Measurements from ENCODE around the gene APBA3. TPM values are rescaled to one million over a fixed set of nuclear protein-coding genes. Genes with fewer than 3 reads are reported as not detected.
A peak's percentile ranks its signal among the peaks of the same experiment; 100 is the strongest.
"Not testable (repeated sequence)": the region's sequence is repeated elsewhere in the genome, so short reads cannot be mapped to it uniquely, and the experiment has no call there.

The APBA3 gene
- polyA plus RNA-seq, 3 donors: 19.9 to 23.9 (median 20.4) TPM

DNA sequence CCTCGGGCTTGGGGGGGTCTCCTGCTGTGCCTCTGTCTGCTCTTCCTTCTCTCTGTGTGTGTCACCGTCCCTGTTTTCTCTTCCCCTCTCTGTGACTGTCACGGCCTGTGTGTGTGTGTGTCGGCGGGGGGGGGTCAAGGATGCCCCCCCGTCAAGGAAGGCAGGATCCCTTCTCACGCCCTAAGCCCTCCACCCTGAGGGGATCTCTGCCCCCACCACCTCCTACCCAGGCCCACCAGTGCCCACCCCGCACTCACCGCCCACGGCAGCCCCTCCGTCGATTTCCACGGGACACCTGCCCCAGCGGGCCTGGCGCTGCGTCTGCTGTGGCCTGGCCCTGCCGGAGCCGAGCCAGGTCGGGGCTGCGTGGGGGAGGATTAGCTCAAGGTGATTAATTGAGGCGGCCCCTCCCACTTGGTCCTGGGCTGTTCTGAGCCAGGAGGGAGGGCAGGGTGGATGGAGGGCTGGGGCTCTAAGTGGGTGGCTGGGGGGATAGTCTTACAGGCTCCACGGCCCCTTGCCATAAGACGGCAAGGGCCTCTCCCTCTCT, 10.5 kb upstream of the APBA3 start, which contains the start of gene RAX2:
Gene RAX2 (minus strand): TSS at position 323 of the 550 bp plus-strand sequence. CDS start 486 bp downstream, outside the sequence.
- peak; percentile 61 for DNase-seq

DNA sequence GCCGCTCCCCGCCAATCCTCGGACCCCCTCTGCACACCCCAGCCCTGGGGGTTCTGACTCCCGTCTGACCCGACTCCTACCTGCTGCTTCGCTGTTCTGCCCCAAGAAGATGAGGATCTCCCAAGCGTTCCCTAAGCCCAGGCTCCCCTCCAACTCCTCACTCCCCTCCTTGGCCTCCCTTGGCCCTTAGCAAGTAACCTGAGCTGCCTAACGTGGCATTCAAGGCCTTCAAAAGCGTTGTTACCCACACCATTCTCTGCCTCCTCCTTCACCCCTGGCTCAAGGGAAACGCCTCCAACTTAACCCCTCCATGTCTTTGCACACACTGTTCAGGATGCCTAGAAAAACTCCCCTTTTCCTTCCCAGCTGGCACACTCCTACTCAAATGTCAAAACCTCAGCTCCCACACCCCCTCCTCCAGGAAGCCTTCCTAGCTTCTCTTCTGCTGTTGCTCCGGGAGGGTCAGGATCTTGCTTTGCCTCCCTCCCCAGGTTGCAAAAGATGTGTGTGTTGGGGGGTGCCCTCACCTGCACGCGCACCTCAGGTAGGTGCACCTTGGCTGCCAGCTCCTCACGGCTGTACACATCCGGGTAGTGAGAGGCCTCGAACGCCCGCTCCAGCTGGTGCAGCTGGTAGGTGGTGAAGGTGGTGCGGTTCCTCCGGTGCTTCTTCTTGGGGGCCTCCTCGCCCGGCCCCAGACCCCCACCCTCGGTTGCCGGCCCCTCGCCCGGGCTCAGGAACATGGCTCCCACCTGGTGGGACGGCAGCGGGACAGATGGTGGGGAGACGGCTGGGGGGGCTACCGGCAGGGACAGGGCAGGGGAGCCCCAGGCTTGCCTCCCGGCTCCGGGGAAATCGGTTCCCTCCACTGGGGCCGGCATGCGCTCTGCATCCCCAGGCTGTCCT, 9.8 kb upstream of the APBA3 start:
- DNase-seq: no peak

DNA sequence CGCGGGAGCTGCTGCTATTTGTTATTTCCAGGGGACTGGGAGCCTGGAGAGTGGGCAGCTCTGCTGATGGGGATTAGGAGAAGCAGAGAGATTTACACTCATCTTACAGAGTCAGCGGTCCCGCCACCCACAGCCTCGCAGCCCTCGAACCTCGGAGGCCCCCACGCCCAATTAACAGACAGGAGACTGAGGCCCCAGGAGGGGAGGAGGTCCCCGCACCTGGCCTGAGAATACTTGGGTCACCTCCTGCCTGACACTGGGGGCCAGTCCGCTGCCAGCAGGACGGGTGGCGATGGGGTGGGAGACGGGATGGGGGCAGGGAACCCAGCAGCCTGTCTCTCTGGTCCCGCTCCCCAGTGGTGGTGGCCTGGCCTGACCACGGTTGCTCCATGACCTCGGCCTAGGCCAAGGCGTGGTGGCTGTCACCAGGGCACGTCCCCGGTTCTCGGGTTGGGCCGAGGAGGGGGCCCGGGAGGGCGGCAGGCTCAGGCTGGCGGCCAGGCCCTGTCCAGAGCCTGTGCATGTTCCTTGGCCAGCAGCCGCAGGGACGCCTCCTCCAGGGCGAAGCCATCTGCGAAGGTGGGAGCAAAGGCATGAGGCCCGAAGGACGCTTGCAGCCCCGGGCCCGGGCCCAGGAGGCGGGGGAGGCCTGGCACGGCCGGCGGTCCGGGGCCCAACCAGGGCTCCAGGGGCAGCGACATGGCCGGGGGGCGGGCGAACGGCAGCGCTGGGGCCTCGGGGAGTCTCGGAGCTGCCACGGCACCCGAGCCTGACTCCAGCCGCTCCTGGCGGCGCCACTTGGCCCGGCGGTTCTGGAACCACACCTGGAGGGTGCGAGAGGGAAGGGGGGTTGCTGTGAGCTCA, 8.9 kb upstream of the APBA3 start:
- no peak for DNase-seq

DNA sequence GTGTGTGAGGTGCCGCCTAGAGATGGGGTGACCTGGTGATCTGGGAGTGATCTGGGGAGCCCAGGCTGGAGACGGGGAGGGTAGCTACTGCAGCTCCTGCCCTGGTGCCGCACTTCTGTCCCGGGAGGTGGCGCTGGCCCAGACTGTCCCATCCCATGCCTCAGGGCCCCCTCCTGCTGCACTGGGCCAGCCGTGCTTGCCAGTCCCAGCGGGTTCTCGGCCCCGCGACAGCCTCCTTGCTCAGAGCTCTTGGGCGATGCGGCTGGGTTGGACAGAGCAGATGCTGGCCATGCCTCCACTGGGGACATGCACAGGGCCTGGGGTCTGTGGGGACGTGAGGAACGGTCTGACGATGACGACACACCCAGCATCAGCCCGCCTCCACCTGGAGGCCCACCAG, 8.0 kb upstream of the APBA3 start:
- no peak for DNase-seq

DNA sequence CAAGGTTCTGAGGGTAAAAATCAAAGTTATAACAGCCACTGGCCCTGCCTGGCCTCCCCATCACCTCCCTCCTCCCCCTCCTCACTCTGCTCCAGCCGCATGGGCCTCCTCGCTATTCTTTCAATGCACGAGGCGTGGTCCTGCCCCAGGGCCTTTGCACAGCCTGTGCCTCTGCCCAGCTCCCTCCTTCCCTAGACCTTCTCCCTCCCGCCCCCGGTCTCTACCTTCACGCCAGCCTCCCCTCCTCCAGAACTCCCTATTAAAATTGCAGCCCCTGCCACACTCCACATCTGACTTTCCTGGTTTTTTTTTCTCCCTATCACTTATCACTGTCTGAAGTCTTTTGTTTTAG, 7.2 kb upstream of the APBA3 start:
- DNase-seq: no peak

DNA sequence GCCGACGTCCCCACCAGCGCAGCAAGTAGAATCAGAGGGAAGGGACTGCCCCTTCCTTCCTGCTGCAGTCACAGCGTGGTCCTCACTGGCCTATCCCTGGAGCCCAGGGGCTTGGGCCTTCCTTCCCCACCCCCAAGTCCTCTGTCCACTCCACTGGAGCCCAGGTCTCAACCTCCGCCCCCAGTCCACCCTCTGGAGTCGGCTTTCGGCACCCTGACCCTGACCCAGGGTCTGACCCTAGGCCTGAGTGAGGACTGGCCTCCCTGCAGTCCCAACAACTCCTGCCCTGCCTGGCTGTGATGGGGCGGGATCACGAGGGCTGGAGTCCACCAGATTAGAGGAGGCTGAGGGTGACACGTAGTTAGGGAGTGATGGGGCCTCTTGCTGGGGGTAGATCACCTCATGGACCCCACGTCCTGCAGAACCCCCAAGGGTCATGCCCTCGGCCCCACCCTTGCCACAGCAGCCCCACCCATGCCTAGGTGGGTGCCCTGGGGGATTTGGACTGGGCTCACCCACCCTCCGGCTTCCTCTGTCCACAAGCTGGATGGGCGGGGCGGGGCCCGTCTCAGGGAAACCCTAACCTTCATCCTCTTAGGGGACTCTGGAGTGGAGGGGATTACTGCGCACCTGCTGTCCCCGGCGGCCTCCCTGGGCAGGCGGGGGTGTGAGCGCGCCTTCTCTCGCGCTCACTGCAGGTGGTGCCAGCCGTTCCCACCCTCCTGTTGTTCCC, 6.7 kb upstream of the APBA3 start:
- no peak for DNase-seq

DNA sequence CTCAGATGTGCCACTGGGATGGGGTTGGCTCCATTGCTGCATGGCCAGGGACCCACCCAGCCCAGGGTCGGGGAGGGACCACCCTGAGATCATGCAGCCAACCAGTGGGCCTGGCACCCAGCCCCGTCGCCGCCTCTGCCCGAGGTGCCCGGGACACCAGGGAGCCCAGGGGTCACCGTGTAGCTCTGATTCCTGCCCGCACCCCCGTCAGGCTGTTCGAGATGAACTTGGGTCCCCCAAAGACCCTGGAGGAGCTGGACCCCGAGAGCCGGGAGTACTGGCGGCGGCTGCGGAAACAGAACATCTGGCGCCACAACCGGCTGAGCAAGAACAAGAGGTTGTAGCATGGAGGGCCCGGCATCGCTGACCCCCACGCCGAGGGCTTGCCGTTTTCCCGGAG, 5.6 kb upstream of the APBA3 start:
- no peak for DNase-seq

DNA sequence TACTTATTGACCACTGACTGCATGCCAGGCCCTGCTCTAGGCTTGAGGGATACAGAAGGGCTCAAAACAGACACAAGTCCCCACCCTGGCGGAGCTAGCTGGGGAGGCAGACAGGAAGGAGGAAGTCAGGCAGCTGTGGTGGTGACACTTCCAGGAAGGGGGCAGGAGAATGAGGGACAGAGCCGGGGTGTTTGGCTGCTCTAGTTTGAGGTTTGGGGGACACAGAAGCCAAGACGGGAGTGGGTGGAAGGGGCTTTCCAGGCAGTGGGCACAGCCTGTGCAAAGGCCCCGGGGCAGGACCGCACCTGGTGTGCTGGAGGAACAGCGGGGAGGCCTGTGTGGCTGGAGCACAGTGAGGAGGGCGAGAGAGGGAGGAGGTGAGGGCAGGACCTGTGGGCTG, 5.0 kb upstream of the APBA3 start:
- no peak for DNase-seq

DNA sequence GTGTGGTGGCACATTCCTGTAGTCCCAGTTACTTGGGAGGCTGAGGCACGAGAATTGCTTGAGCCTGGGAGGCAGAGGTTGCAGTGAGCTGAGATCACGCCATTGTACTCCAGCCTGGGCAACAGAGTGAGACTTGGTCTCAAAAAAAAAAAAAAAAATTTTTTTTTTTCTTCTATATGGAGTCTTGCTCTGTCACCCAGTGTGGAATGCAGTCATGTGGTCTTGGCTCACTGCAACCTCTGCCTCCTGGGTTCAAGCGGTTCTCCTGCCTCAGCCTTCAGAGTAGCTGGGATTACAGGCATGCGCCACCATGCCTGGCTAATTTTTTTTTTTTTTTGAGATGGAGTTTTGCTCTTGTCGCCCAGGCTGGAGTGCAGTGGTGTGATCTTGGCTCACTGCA, 4.3 kb upstream of the APBA3 start:
- not testable (repeated sequence) for DNase-seq

DNA sequence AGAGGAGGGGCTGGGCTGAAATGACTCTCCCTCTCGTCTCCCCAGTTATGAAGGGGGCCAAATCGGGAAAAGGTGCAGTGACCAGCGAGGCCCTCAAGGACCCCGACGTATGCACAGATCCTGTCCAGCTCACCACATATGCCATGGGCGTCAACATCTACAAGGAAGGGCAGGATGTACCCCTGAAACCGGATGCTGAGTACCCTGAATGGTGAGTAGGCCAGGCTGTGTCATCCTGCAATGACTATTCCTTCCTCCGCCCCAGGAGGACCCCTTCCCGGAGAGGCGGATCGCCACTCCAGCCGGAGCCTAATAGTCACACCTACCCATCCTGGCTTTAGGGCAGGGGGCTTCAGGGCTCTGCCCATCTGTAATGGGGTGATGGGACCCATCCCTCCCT, 3.6 kb upstream of the APBA3 start:
- DNase-seq: no peak

DNA sequence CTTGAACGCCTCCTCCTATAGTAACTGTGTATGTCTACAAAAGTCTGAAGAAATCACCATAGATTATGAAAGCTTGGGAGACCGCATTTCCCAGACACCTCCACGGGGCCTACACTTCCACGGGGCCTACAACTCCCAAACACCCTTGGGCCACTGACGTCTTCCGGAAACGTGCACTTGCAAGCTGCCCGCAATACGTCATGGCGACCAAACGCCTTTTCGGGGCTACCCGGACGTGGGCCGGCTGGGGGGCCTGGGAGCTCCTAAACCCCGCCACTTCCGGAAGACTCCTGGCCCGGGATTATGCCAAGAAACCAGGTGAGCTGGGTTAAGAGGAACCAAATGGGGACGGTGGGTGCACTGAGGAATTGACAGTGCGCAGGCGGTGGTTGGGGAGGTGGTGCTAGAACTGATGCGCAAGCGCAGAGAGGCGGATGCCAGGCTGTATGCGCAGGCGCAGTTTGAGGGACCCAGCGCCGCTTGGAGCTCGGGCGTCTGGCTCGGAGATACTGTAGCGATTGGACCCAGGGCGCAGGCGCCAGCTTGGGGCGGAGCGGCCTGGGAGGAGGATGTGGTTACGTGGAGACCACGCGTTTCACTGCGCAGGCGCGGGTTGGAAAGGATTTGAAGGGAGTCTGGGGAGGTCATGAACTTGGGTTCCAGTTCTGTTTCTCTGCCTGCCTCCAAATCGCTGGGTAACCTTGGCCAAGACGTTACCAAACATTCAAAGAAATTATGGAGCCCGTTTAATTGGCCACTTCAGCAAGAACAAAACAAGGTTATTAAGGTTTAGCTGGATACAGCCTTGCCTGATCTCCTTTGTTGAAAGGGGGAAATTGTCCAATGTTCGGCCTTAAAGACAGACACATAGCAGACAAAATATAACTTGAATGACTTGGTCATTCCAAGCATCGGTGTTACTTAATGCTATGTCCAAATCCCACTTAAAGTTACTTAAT, 1.3 kb upstream of the APBA3 start, which contains the start of gene MRPL54:
Gene MRPL54 (plus strand): TSS at position 182 of the 959 bp plus-strand sequence. CDS start 19 bp downstream, at position 201.
- DNase-seq: peak; percentile 99

DNA sequence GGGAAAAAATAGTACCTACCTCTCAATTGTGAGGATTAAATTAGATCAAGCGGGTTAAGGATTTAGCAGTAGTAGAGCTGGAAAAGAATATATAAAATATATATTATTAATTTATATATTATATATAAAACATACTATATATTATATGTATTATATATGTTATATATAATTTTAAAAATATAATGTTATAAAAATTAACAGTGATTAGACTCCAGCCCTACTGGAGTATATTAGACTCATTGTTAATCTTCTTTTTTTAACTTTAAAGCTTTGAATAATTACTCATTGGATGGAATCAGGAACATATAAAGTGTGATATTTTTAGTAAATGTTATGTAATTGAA, 610 bp upstream of the APBA3 start:
- DNase-seq: no peak

DNA sequence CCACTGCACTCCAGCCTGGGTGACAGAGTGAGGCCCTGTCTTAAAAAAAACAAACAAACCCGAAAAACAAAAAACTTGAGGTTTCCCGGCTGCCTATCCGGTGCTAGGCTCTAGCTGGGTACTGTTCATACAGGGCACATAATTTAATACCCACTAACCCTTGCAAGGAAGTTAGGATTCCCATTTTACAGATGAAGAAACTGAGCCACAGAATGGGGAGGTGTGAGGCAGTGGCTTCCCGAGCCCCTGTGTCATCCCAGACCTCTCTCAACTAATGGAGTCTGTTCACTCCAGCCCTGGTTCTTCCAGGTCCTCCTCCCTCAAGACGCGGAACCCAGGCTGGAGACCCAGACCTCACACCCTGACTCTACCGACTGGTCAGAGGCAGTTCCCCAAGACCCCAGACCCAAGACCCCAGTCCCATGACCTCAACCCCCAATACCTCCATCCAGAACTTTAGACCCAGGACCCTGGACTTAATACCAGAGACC, 576 bp downstream of the APBA3 start:
- DNase-seq: no peak

DNA sequence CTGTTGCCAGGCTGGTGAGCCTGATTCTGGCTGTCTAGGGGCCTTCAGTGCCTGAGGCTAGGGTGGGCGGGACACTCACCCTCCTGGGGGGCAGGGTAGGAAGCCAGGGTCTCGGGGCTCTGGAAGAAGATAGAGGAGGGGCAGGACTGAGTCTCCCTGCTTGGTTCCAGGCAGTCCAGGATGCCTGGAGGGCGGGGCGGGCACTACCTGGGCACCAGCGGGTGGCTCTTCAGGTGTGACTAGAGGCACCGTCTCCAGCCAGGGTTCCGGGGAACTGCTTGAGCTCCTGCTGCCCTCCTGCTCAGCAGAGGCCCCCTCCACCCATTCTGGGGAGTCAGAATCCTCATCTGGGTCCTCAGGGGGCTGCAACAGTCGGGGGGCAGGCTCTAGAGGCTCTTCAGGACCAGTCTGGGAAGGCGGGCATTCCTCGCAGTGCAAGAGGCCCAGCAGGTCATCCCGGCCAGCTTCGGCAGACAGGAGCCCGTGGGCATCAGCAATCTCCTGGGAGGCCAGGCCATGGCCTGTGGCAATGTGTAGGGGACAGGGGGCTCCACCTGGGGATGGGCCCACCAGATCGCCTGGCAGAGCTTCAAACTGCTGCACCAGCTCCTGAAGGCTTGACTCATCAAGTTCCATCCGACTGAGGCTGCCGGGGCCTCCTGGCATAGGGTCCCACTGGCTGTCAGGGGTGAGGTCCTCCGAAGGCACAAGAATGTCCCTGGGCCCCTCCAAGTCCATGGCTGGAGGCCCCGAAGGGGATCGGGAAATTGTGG, 1.8 kb downstream of the APBA3 start:
- no peak for DNase-seq

DNA sequence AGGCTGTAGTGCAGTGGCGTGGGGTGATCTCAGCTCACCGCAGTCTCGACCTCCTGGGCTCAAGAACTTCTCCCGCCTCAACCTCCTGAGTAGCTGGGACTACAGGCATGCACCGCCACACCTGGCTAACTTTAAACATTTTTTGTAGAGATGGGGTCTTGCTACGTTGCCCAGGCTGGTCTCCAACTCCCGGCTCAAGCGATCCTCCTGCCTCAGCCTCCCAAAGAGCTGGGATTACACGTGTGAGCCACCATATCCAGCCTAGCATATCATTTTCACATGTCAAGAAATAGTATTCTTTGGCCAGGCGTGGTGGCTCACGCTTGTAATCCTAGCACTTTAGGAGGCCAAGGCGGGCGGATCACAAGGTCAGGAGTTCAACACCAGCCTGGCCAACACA, 3.2 kb downstream of the APBA3 start:
- DNase-seq: not testable (repeated sequence)

DNA sequence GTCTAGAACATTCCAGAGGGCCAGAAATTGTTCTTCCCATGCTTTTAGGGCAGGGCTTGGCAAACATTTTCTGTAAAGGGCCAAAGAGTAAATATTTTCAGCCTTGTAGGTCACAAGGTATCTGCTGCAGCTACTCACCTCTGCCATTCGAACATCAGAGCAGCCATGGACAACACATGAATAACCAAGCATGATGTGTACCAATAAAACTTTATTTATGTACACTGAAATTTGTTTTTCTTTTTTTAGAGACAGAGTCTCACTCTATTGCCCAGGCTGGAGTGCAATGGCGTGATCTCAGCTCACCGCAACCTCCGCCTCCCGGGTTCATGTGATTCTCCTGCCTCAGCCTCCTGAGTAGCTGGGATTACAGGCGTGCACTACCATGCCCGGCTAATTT, 3.8 kb downstream of the APBA3 start:
- DNase-seq: not testable (repeated sequence)

DNA sequence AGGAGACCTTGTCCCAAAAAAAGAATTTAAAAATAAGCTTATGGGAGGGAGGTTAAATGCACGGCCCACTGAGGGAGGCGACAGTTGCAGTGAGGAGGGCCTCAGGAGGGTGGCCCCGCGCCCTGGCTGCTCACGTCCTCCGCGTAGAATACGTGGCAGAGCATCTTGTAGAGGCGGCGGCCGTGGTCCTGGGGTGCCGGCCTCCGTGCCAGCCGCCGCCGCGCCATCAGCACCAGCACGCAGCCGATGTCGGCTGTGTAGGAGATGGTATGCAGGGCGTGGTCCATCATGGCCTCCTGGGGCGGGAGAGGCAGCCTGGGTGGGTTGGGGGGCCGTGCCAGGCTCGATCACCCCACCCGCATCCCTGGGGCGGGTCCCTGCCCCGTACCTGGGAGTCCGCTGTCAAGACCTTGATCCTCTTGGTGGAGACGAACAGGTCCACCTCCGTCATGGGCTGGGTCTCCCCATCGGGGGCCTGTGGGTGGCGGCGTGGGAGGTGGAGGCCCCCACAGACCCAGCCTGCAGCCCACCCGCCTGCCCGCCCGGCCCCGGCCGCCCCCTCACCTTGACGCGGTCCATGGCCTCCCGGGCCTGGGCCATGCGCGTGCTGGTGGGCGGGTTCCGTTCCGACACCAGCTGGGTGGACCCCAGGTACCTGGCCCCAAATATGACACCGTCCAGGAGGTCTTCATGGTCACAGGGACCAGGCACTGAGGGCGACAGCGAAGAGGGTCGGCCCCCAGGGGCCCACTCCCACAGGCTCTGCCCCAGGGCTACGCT, 7.7 kb downstream of the APBA3 start:
- no peak for DNase-seq

DNA sequence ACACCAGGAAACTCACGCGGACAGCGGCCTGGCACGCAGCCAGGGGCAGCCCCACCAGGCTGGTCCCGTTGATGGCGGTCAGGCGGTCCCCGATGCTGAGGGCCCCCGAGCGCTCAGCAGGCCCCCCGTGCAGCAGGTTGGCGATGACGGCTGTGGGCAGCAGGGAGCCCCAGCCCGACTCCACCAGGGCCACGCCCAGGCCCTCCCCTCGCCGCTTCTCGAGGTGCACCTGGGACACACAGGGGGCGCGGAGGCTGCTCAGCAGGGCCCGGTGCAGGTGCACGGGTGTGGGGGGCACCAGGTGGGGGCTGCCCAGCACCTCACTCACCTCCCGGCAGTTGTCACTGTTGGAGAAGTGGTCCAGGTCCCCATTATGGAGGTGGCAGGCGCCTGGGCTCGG, 9.0 kb downstream of the APBA3 start:
- DNase-seq: no peak

DNA sequence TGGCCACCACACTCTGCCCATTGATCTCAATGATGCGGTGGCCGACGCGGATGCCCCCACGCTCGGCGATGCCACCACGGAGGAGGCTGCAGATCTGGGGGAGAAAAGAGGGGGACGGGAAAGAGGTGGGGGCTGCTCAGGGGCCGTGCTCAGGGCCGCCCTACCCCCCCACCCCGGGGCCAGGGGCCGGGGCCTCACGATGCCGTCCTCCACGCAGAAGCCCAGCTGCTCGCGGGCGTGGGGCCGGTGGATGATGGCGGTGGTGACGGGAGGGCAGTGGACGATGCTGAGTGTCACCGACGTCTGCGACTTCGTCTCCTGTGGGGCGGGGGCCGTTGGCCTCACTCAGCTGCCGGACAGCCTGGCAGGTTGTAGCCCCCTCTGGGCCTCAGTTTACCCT, 10.3 kb downstream of the APBA3 start:
- DNase-seq: no peak

Data from renal pelvis (tissue), 4 donors.